Endothelial cell of umbilical vein (primary cell): ENCODE results near the gene SLC44A2.

Experiments
- CTCF ChIP-seq, 2 donors: IDR thresholded peaks; 1 replicate in 1 of 2; 2 replicates in 1 of 2; pipeline ENCODE4 v1.5.1; 2011; ENCODE audit warnings: low read length in 2 of 2, mild to moderate bottlenecking in 2 of 2, moderate library complexity in 2 of 2, control low read depth in 1 of 2, inconsistent platforms in 1 of 2, low read depth in 1 of 2; ENCODE audit not compliant: insufficient read depth in 1 of 2; ENCODE audit errors: extremely low read depth in 1 of 2
- EZH2 ChIP-seq: IDR thresholded peaks from 2 replicates; pipeline ENCODE4 v1.6.1; 2012; ENCODE audit warnings: borderline replicate concordance, low read depth, mild to moderate bottlenecking, moderate library complexity, low read length, inconsistent platforms; ENCODE audit not compliant: severe bottlenecking
- GATA2 ChIP-seq: IDR thresholded peaks from 2 replicates; pipeline ENCODE4 v1.7.0; 2011; ENCODE audit warnings: low read depth, mild to moderate bottlenecking, moderate library complexity, mixed read lengths, low read length; ENCODE audit not compliant: insufficient read length, insufficient read depth
- JUN ChIP-seq: IDR thresholded peaks from 2 replicates; pipeline ENCODE4 v1.6.1; 2011; ENCODE audit warnings: borderline replicate concordance, low read depth; ENCODE audit not compliant: insufficient read length, insufficient read depth
- POLR2A ChIP-seq: IDR thresholded peaks from 2 replicates; pipeline ENCODE4 v1.6.1; 2012; ENCODE audit warnings: low read depth, mild to moderate bottlenecking, control low read depth, low read length

- TF ChIP-seq CTCF (IDR thresholded peaks at IDR 0.05; ENCODE audit: extremely low read depth in 1 of 2, insufficient read depth in 1 of 2, low read depth in 1 of 2, low read length in 2 of 2), result no peak
- no peak for TF ChIP-seq POLR2A
- TF ChIP-seq GATA2, result no peak
- TF ChIP-seq EZH2, result no peak
- TF ChIP-seq JUN, result no peak
These were observed 43.3 kb upstream of the SLC44A2 start for GRCh38 chr19:10582091-10582490.
